HEK293 (cell line): ENCODE results near the gene DMPK.

Experiments
- CTCF ChIA-PET: fragments of 350-600 bp; formaldehyde crosslinking; extraction: SDS; loops from one replicate; lab custom pipeline; 2021; ENCODE audit warnings: antibody characterized with exemption; lab: Yijun Ruan, JAX
- POLR2A ChIA-PET: fragments of 300-600 bp; formaldehyde crosslinking; extraction: SDS; loops from one replicate; lab custom pipeline; 2020; ENCODE audit warnings: antibody characterized with exemption, inconsistent platforms; lab: Yijun Ruan, JAX
- H3K27ac ChIP-seq: fragments of 200-500 bp; sonication (Bioruptor generic); 2 replicates; pipeline ENCODE4 v1.5.1; 2014; ENCODE audit warnings: low read depth, low read length, control low read depth, inconsistent platforms; ENCODE audit errors: extremely low read depth
- H3K36me3 ChIP-seq, 2 experiments: fragments of 200-500 bp in 1 of 2; sonication (Bioruptor generic) in 1 of 2; 1 replicate in 1 of 2; 2 replicates in 1 of 2; pipeline ENCODE4 v1.5.1; 2014 to 2017; ENCODE audit warnings: inconsistent platforms in 2 of 2, low read length in 2 of 2; ENCODE audit not compliant: control insufficient read depth in 2 of 2, insufficient read depth in 1 of 2
- H3K4me1 ChIP-seq: fragments of 200-500 bp; sonication (Bioruptor generic); 2 replicates; pipeline ENCODE4 v1.5.1; 2014; ENCODE audit warnings: mild to moderate bottlenecking, low read length, inconsistent platforms; ENCODE audit not compliant: control insufficient read depth, insufficient read depth
- H3K4me3 ChIP-seq: 2 replicates; pipeline ENCODE4 v1.5.1; 2011; ENCODE audit warnings: low read depth, mild to moderate bottlenecking, control low read depth, low read length, moderate library complexity
- H3K9me3 ChIP-seq: fragments of 200-500 bp; sonication (Bioruptor generic); 2 replicates; pipeline ENCODE4 v1.5.1; 2014; ENCODE audit warnings: low read depth, low read length, inconsistent platforms; ENCODE audit not compliant: control insufficient read depth, insufficient read depth
- BCL11A ChIP-seq: fragments of 450-650 bp; formaldehyde crosslinking; IDR thresholded peaks from 2 replicates; pipeline ENCODE4 v1.5.1; 2016; ENCODE audit warnings: low read depth, missing biosample characterization, missing genetic modification characterization
- GLIS1 ChIP-seq: fragments of 450-650 bp; formaldehyde crosslinking; IDR thresholded peaks from 2 replicates; pipeline ENCODE4 v1.5.1; 2016; ENCODE audit warnings: missing biosample characterization, missing genetic modification characterization
- KLF7 ChIP-seq: fragments of 450-650 bp; formaldehyde crosslinking; IDR thresholded peaks from 2 replicates; pipeline ENCODE4 v1.5.1; 2016; ENCODE audit warnings: missing biosample characterization, missing genetic modification characterization, borderline replicate concordance
- PRDM10 ChIP-seq: fragments of 450-650 bp; formaldehyde crosslinking; IDR thresholded peaks from 2 replicates; pipeline ENCODE4 v1.5.1; 2016; ENCODE audit warnings: missing biosample characterization, missing genetic modification characterization
- SP2 ChIP-seq: fragments of 450-650 bp; formaldehyde crosslinking; IDR thresholded peaks from 2 replicates; pipeline ENCODE4 v1.5.1; 2016; ENCODE audit warnings: missing biosample characterization, missing genetic modification characterization
- TCF7L2 ChIP-seq: IDR thresholded peaks from 2 replicates; pipeline ENCODE4 v1.6.1; 2011; ENCODE audit warnings: low read depth, mild to moderate bottlenecking, inconsistent platforms, low read length, moderate library complexity, borderline replicate concordance
- ZBTB21 ChIP-seq: fragments of 450-650 bp; formaldehyde crosslinking; IDR thresholded peaks from 2 replicates; pipeline ENCODE4 v1.5.1; 2017; ENCODE audit warnings: missing biosample characterization, missing genetic modification characterization
- ZNF133 ChIP-seq: fragments of 450-650 bp; formaldehyde crosslinking; IDR thresholded peaks from 2 replicates; pipeline ENCODE4 v1.5.1; 2016; ENCODE audit warnings: missing biosample characterization, missing genetic modification characterization
- ZNF140 ChIP-seq: fragments of 450-650 bp; formaldehyde crosslinking; IDR thresholded peaks from 2 replicates; pipeline ENCODE4 v1.5.1; 2016; ENCODE audit warnings: missing biosample characterization, missing genetic modification characterization
- ZNF155 ChIP-seq: fragments of 450-650 bp; formaldehyde crosslinking; IDR thresholded peaks from 2 replicates; pipeline ENCODE4 v1.5.1; 2016; ENCODE audit warnings: missing biosample characterization, missing genetic modification characterization
- ZNF174 ChIP-seq: fragments of 450-650 bp; formaldehyde crosslinking; IDR thresholded peaks from 2 replicates; pipeline ENCODE4 v1.5.0; 2017; ENCODE audit warnings: missing biosample characterization, mild to moderate bottlenecking, missing genetic modification characterization
- ZNF184 ChIP-seq: fragments of 450-650 bp; IDR thresholded peaks from 2 replicates; pipeline ENCODE4 v1.5.1; 2018; ENCODE audit warnings: missing biosample characterization, mild to moderate bottlenecking, missing genetic modification characterization
- ZNF335 ChIP-seq: fragments of 450-650 bp; formaldehyde crosslinking; conservative IDR thresholded peaks from 2 replicates; pipeline ENCODE4 v1.5.1; 2016; ENCODE audit warnings: missing biosample characterization, missing genetic modification characterization
- ZNF488 ChIP-seq: fragments of 450-650 bp; formaldehyde crosslinking; IDR thresholded peaks from 2 replicates; pipeline ENCODE4 v1.5.1; 2016; ENCODE audit warnings: missing biosample characterization, missing genetic modification characterization
- ZNF561 ChIP-seq: fragments of 450-650 bp; IDR thresholded peaks from 2 replicates; pipeline ENCODE4 v1.5.1; 2018; ENCODE audit warnings: missing biosample characterization, missing genetic modification characterization, borderline replicate concordance
- ZNF629 ChIP-seq: fragments of 450-650 bp; formaldehyde crosslinking; IDR thresholded peaks from 2 replicates; pipeline ENCODE4 v1.5.1; 2017; ENCODE audit warnings: missing biosample characterization, missing genetic modification characterization
- ZNF776 ChIP-seq: fragments of 450-650 bp; formaldehyde crosslinking; IDR thresholded peaks from 2 replicates; pipeline ENCODE4 v1.5.0; 2017; ENCODE audit warnings: missing biosample characterization, missing genetic modification characterization, borderline replicate concordance
- ZNF843 ChIP-seq: fragments of 450-650 bp; formaldehyde crosslinking; IDR thresholded peaks from 2 replicates; pipeline ENCODE4 v1.5.1; 2016; ENCODE audit warnings: missing biosample characterization, missing genetic modification characterization
- TF ChIP-seq, protein P1 (sequence below): fragments of 450-650 bp; formaldehyde crosslinking; IDR thresholded peaks from 2 replicates; pipeline ENCODE4 v1.5.1; 2016; ENCODE audit warnings: missing biosample characterization, missing genetic modification characterization
- TF ChIP-seq, protein P2 (sequence below): fragments of 450-650 bp; formaldehyde crosslinking; conservative IDR thresholded peaks from 2 replicates; pipeline ENCODE4 v1.5.1; 2016; ENCODE audit warnings: low read depth, missing biosample characterization, missing genetic modification characterization
- TF ChIP-seq, protein P3 (sequence below): fragments of 450-650 bp; formaldehyde crosslinking; IDR thresholded peaks from 2 replicates; pipeline ENCODE4 v1.5.1; 2017; ENCODE audit warnings: missing biosample characterization, missing genetic modification characterization
- TF ChIP-seq, protein P4 (sequence below): fragments of 450-650 bp; formaldehyde crosslinking; IDR thresholded peaks from 2 replicates; pipeline ENCODE4 v1.5.1; 2017; ENCODE audit warnings: missing biosample characterization, mild to moderate bottlenecking, missing genetic modification characterization, moderate library complexity

Gene DMPK

GRCh38 chr19:45793178-45793564, 10.9 kb upstream of the DMPK start:
- H3K27ac ChIP-seq = no peak overlapping the region
- TF ChIP-seq ZNF174 (tag by site-specific recombination) (no peak), TCF7L2 (no peak), ZNF776 (tag by site-specific recombination) (no peak), ZNF488 (tag by site-specific recombination) (no peak), ZNF561 (no peak), ZNF140 (tag by site-specific recombination) (no peak), ZNF133 (tag by site-specific recombination) (no peak), PRDM10 (no peak), ZNF184 (tag by site-specific recombination) (no peak), ZNF335 (tag by site-specific recombination) (0 out of 2 replicates have a peak, but pooled peaks have one; percentile 27), SP2 (no peak), ZBTB21 (tag by site-specific recombination) (no peak), ZNF843 (tag by site-specific recombination) (0 out of 2 replicates have a peak, but pooled peaks have one; percentile 14), KLF7 (no peak), ZNF155 (tag by site-specific recombination) (no peak), ZNF629 (no peak), GLIS1 (no peak), BCL11A (tag by site-specific recombination) (no peak)
- TF ChIP-seq, protein P1, sequence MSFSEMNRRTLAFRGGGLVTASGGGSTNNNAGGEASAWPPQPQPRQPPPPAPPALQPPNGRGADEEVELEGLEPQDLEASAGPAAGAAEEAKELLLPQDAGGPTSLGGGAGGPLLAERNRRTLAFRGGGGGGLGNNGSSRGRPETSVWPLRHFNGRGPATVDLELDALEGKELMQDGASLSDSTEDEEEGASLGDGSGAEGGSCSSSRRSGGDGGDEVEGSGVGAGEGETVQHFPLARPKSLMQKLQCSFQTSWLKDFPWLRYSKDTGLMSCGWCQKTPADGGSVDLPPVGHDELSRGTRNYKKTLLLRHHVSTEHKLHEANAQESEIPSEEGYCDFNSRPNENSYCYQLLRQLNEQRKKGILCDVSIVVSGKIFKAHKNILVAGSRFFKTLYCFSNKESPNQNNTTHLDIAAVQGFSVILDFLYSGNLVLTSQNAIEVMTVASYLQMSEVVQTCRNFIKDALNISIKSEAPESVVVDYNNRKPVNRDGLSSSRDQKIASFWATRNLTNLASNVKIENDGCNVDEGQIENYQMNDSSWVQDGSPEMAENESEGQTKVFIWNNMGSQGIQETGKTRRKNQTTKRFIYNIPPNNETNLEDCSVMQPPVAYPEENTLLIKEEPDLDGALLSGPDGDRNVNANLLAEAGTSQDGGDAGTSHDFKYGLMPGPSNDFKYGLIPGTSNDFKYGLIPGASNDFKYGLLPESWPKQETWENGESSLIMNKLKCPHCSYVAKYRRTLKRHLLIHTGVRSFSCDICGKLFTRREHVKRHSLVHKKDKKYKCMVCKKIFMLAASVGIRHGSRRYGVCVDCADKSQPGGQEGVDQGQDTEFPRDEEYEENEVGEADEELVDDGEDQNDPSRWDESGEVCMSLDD = 0 out of 2 replicates have a peak, but pooled peaks have one; percentile 33
- TF ChIP-seq, protein P2, sequence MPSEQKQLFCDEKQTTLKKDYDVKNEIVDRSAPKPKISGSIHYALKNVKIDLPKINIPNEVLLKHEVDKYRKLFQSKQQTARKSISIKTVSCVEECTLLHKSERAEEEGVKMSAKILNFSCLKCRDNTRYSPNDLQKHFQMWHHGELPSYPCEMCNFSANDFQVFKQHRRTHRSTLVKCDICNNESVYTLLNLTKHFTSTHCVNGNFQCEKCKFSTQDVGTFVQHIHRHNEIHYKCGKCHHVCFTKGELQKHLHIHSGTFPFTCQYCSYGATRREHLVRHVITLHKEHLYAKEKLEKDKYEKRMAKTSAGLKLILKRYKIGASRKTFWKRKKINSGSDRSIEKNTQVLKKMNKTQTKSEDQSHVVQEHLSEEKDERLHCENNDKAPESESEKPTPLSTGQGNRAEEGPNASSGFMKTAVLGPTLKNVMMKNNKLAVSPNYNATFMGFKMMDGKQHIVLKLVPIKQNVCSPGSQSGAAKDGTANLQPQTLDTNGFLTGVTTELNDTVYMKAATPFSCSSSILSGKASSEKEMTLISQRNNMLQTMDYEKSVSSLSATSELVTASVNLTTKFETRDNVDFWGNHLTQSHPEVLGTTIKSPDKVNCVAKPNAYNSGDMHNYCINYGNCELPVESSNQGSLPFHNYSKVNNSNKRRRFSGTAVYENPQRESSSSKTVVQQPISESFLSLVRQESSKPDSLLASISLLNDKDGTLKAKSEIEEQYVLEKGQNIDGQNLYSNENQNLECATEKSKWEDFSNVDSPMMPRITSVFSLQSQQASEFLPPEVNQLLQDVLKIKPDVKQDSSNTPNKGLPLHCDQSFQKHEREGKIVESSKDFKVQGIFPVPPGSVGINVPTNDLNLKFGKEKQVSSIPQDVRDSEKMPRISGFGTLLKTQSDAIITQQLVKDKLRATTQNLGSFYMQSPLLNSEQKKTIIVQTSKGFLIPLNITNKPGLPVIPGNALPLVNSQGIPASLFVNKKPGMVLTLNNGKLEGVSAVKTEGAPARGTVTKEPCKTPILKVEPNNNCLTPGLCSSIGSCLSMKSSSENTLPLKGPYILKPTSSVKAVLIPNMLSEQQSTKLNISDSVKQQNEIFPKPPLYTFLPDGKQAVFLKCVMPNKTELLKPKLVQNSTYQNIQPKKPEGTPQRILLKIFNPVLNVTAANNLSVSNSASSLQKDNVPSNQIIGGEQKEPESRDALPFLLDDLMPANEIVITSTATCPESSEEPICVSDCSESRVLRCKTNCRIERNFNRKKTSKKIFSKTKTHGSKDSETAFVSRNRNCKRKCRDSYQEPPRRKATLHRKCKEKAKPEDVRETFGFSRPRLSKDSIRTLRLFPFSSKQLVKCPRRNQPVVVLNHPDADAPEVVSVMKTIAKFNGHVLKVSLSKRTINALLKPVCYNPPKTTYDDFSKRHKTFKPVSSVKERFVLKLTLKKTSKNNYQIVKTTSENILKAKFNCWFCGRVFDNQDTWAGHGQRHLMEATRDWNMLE (tag by site-specific recombination) = no peak
- TF ChIP-seq, protein P3, sequence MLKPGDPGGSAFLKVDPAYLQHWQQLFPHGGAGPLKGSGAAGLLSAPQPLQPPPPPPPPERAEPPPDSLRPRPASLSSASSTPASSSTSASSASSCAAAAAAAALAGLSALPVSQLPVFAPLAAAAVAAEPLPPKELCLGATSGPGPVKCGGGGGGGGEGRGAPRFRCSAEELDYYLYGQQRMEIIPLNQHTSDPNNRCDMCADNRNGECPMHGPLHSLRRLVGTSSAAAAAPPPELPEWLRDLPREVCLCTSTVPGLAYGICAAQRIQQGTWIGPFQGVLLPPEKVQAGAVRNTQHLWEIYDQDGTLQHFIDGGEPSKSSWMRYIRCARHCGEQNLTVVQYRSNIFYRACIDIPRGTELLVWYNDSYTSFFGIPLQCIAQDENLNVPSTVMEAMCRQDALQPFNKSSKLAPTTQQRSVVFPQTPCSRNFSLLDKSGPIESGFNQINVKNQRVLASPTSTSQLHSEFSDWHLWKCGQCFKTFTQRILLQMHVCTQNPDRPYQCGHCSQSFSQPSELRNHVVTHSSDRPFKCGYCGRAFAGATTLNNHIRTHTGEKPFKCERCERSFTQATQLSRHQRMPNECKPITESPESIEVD (tag by site-specific recombination) = no peak
- TF ChIP-seq, protein P4, sequence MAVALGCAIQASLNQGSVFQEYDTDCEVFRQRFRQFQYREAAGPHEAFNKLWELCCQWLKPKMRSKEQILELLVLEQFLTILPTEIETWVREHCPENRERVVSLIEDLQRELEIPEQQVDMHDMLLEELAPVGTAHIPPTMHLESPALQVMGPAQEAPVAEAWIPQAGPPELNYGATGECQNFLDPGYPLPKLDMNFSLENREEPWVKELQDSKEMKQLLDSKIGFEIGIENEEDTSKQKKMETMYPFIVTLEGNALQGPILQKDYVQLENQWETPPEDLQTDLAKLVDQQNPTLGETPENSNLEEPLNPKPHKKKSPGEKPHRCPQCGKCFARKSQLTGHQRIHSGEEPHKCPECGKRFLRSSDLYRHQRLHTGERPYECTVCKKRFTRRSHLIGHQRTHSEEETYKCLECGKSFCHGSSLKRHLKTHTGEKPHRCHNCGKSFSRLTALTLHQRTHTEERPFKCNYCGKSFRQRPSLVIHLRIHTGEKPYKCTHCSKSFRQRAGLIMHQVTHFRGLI = no peak

More at GRCh38 chr19:45793178-45793564, 10.9 kb upstream of the DMPK start:
- H3K9me3 ChIP-seq = no peaks in the 10 kb centered on the region
- H3K4me3 ChIP-seq = no peak overlapping the region
- ChIA-PET CTCF (interaction anchor here (0.6 to 2.3 kb wide), 7 partner anchors 9 to 99 kb away, joined by 3 to 18 read pairs (median 3); partner anchors contain the start of genes DMPK and SIX5), POLR2A (interaction anchor here (0.6 to 2.2 kb wide), 14 partner anchors 9 to 337 kb away, joined by 3 to 40 read pairs (median 4); partner anchors contain the start of genes DMPK, QPCTL, RSPH6A and SIX5)
- H3K36me3 ChIP-seq = peaks cover 20 to 24% of the 10 kb centered on the region in 2 experiments
- peaks cover 13% of the 10 kb centered on the region for H3K4me1 ChIP-seq
